ENCODE measurements around the gene RPL5. TPM values are rescaled to one million over a fixed set of nuclear protein-coding genes. Genes with fewer than 3 reads are reported as not detected.

RPL5 gene
- total RNA-seq, 1 experiment from 2014 or later = 1,118 TPM

DNA sequence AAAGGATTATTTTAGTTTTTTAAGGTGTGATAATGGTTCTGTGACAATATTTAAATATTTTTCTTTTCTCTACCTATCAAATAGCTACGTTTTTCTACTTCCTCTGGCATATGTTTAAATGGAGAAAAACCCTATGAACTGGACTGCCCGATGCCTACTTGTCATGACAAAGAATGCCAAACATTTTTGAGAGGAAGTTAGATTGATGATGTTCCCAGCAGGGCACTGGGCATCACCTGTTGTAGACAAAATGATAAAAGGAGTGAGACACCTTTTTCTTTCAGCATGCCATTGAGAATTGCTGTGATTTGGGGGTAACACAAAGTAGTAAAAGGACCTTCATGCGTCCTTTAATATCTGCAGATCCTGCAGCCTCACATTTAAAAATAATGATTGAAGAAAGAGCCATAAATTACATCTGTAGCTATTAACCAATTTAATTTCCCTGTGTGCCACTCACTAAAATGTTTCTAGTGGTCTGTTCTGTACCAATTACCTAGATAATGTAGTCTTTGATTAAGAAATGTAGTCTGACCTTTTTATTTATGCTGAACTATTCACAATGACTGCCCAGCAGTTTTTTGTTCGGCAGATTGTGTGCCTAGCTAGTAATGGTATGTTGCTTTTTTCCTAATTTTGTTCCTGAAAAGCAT is 47.6 kb downstream of the RPL5 start:
- H3K9me3 Mint-ChIP-seq (ENCODE audit: unreplicated experiment) = no peaks in the 10 kb centered on the region
- BruUV-seq (replicated peaks) = no TSS peak
- H3K36me3 Mint-ChIP-seq (ENCODE audit: insufficient read depth, unreplicated experiment) = no peaks in the 10 kb centered on the region
- Histone ChIP-seq H3K9me3 (no peaks in the 10 kb centered on the region), H3K27me3 (replicated peaks; ENCODE audit: control insufficient read depth, insufficient read depth, low read length) (no peaks in the 10 kb centered on the region), H3K36me3 (ENCODE audit: control insufficient read depth, insufficient read depth, low read length) (no peaks in the 10 kb centered on the region), H3K4me1 (peaks cover 4% of the 10 kb centered on the region; the same call in 1 of the 2 replicates), H3K4me3 (ENCODE audit: low read depth, low read length) (no peak overlapping the region)
- no peak for DNase-seq
- no peak overlapping the region for H3K4me3 Mint-ChIP-seq (ENCODE audit: unreplicated experiment)
- H3K4me1 Mint-ChIP-seq (ENCODE audit: low read depth, unreplicated experiment) = peaks cover 7% of the 10 kb centered on the region
- TF ChIP-seq, protein P1, sequence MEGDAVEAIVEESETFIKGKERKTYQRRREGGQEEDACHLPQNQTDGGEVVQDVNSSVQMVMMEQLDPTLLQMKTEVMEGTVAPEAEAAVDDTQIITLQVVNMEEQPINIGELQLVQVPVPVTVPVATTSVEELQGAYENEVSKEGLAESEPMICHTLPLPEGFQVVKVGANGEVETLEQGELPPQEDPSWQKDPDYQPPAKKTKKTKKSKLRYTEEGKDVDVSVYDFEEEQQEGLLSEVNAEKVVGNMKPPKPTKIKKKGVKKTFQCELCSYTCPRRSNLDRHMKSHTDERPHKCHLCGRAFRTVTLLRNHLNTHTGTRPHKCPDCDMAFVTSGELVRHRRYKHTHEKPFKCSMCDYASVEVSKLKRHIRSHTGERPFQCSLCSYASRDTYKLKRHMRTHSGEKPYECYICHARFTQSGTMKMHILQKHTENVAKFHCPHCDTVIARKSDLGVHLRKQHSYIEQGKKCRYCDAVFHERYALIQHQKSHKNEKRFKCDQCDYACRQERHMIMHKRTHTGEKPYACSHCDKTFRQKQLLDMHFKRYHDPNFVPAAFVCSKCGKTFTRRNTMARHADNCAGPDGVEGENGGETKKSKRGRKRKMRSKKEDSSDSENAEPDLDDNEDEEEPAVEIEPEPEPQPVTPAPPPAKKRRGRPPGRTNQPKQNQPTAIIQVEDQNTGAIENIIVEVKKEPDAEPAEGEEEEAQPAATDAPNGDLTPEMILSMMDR (IDR thresholded peaks at IDR 0.05; ENCODE audit: insufficient read depth in 1 of 2, low read depth in 1 of 2, low read length in 1 of 2, severe bottlenecking in 1 of 2, unreplicated experiment in 1 of 2) = no peak
- no peak overlapping the region for H3K27ac Mint-ChIP-seq (ENCODE audit: unreplicated experiment)
- ChIA-PET CTCF (no interaction called here), POLR2A (no interaction called here)
- intact Hi-C loops (cut with micrococcal nuclease; ENCODE audit: unreplicated experiment) = no loop called here
- H3K27me3 Mint-ChIP-seq (ENCODE audit: insufficient read depth, unreplicated experiment) = no peaks in the 10 kb centered on the region

DNA sequence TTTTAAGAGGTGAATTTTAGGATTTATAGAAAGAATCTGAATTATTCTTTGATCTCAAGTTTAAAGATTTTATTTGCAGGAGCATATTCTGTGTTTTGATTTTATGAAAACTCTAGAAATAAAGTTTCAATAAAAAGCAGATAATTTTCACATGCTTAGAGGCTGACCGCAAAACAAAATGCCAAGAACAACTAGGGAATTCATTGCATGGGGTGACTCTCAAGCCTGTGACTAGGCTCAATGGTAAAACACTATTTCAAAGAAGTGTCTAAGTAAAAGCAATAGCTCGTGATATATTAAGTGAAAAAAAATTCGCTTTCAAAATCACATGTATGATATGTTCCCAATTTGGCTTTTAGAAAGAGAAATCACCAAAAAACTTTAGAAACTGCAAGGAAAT is 49.6 kb downstream of the RPL5 start:
- H3K9me3 Mint-ChIP-seq (ENCODE audit: unreplicated experiment) = no peaks in the 10 kb centered on the region
- H3K27me3 ChIP-seq (replicated peaks; ENCODE audit: control insufficient read depth, insufficient read depth, low read length) = no peaks in the 10 kb centered on the region
- no peaks in the 10 kb centered on the region; the same call in 1 of the 2 replicates for H3K4me1 ChIP-seq
- TF ChIP-seq, protein P1 (IDR thresholded peaks at IDR 0.05; ENCODE audit: insufficient read depth in 1 of 2, low read depth in 1 of 2, low read length in 1 of 2, severe bottlenecking in 1 of 2, unreplicated experiment in 1 of 2) = no peak
- no peaks in the 10 kb centered on the region for H3K4me1 Mint-ChIP-seq (ENCODE audit: low read depth, unreplicated experiment)
- no peaks in the 10 kb centered on the region for H3K36me3 Mint-ChIP-seq (ENCODE audit: insufficient read depth, unreplicated experiment)
- ChIA-PET POLR2A (no interaction called here), CTCF (no interaction called here)
- no peaks in the 10 kb centered on the region for H3K9me3 ChIP-seq
- H3K36me3 ChIP-seq (ENCODE audit: control insufficient read depth, insufficient read depth, low read length) = no peaks in the 10 kb centered on the region
- no peak overlapping the region for H3K4me3 Mint-ChIP-seq (ENCODE audit: unreplicated experiment)
- no peak overlapping the region for H3K27ac Mint-ChIP-seq (ENCODE audit: unreplicated experiment)
- H3K27me3 Mint-ChIP-seq (ENCODE audit: insufficient read depth, unreplicated experiment) = no peaks in the 10 kb centered on the region
- H3K4me3 ChIP-seq (ENCODE audit: low read depth, low read length) = no peak overlapping the region
- BruUV-seq (replicated peaks) = no TSS peak
- intact Hi-C loops (cut with micrococcal nuclease; ENCODE audit: unreplicated experiment) = no loop called here
- DNase-seq = no peak

DNA sequence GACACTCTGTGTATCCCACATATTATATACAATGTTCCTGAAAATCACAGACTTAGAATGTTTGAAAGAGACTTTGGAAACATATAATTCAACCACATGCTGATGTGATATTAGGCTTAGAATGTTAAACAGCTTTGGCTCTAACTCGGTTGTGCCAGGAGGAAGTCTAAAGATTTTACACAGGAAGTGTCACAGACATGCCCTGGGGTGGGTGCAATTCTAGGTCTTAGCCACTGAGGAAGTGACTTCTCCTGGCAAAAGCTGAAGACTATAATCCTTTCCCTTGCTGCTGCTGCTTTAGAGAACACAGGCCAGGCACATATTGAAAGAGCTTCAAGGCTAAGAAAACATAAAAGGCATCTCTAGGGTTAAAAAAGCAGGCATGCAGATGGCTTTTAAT is 51.0 kb downstream of the RPL5 start:
- no peak overlapping the region for H3K4me3 Mint-ChIP-seq (ENCODE audit: unreplicated experiment)
- H3K36me3 Mint-ChIP-seq (ENCODE audit: insufficient read depth, unreplicated experiment) = no peaks in the 10 kb centered on the region
- no peaks in the 10 kb centered on the region for H3K9me3 Mint-ChIP-seq (ENCODE audit: unreplicated experiment)
- no peak for DNase-seq
- intact Hi-C loops (cut with micrococcal nuclease; ENCODE audit: unreplicated experiment) = no loop called here
- POLR2A ChIA-PET = no interaction called here
- Histone ChIP-seq H3K4me3 (ENCODE audit: low read depth, low read length) (no peak overlapping the region), H3K27me3 (replicated peaks; ENCODE audit: control insufficient read depth, insufficient read depth, low read length) (no peaks in the 10 kb centered on the region), H3K9me3 (no peaks in the 10 kb centered on the region), H3K4me1 (peaks cover 10% of the 10 kb centered on the region), H3K36me3 (ENCODE audit: control insufficient read depth, insufficient read depth, low read length) (no peaks in the 10 kb centered on the region)
- H3K27ac Mint-ChIP-seq (ENCODE audit: unreplicated experiment) = no peak overlapping the region
- TF ChIP-seq, protein P1 (IDR thresholded peaks at IDR 0.05; ENCODE audit: insufficient read depth in 1 of 2, low read depth in 1 of 2, low read length in 1 of 2, severe bottlenecking in 1 of 2, unreplicated experiment in 1 of 2) = no peak
- BruUV-seq (replicated peaks) = no TSS peak
- H3K27me3 Mint-ChIP-seq (ENCODE audit: insufficient read depth, unreplicated experiment) = no peaks in the 10 kb centered on the region
- CTCF ChIA-PET = no interaction called here
- H3K4me1 Mint-ChIP-seq (ENCODE audit: low read depth, unreplicated experiment) = peaks cover 8% of the 10 kb centered on the region

Measured in Caco-2 (cell line).